GM12892 (cell line): ENCODE measurements around the gene SLCO1B1.

ENCODE experiments used
- POLR2A ChIP-seq: IDR thresholded peaks from 2 replicates; pipeline ENCODE4 v1.6.1; 2011; ENCODE audit warnings: low read depth, low read length, control low read depth
- POLR2AphosphoS5 ChIP-seq: IDR thresholded peaks from 2 replicates; pipeline ENCODE4 v1.6.1; 2011; ENCODE audit warnings: low read depth, low read length, control low read depth

DNA sequence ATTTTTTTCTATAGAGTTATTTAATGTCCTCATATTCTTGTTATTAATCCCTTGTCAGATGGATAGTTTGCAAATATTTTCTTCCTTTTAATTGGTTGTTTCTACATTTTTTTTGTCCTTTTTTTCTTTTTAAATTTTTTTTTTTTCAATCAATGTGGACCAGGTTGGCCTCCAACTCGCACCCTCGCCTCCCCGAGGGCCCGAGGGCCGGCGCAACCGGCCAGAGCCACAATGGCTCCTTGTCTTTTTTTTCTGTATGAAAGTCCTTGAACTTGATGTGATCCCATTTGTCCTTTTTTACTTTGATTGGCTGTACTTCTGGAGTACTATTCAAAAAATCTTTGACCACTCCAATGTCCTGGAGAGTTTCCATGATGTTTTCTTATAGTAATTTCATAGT is 17.7 kb upstream of the SLCO1B1 start:
- TF ChIP-seq POLR2A (no peak), POLR2AphosphoS5 (no peak)
